Osteocyte (in vitro differentiated cells): ENCODE results near the gene UBASH3B. TPM values are rescaled to one million over a fixed set of nuclear protein-coding genes. Genes with fewer than 3 reads are reported as not detected.

Experiments
- DNase-seq: peaks from one replicate; pipeline ENCODE4 v3.0.0; 2021; ENCODE audit warnings: mixed read lengths; ENCODE audit not compliant: unreplicated experiment; ENCODE audit errors: extremely low spot score
- H3K27ac Mint-ChIP-seq: one replicate; pipeline ENCODE4 v1.8.0; 2021; ENCODE audit warnings: mild to moderate bottlenecking, mixed read lengths; ENCODE audit not compliant: unreplicated experiment
- H3K27me3 Mint-ChIP-seq: one replicate; pipeline ENCODE4 v1.8.0; 2021; ENCODE audit warnings: mixed read lengths; ENCODE audit not compliant: unreplicated experiment
- H3K36me3 Mint-ChIP-seq: one replicate; pipeline ENCODE4 v1.8.0; 2021; ENCODE audit warnings: mixed read lengths; ENCODE audit not compliant: unreplicated experiment
- H3K4me1 Mint-ChIP-seq: one replicate; pipeline ENCODE4 v1.8.0; 2021; ENCODE audit warnings: mixed read lengths; ENCODE audit not compliant: unreplicated experiment
- H3K4me3 Mint-ChIP-seq: one replicate; pipeline ENCODE4 v1.8.0; 2021; ENCODE audit warnings: mild to moderate bottlenecking, moderate library complexity, mixed read lengths; ENCODE audit not compliant: unreplicated experiment
- H3K9me3 Mint-ChIP-seq: one replicate; pipeline ENCODE4 v1.8.0; 2021; ENCODE audit warnings: mixed read lengths; ENCODE audit not compliant: unreplicated experiment
- CTCF ChIP-seq: fragments of 200-600 bp; sonication (generic); IDR thresholded peaks from 2 replicates; pipeline ENCODE4 v1.5.0; 2021; ENCODE audit warnings: antibody characterized with exemption, mild to moderate bottlenecking, moderate library complexity
- total RNA-seq: library from RNA; stranded (reverse); gene quantifications from 2 replicates; pipeline ENCODE4 v1.2.1, GENCODE V29; 2021

The UBASH3B gene
- total RNA-seq, 1 donor from 2014 or later: 43.5 TPM

- H3K9me3 Mint-ChIP-seq: no peaks in the 10 kb centered on the region
- no peak for TF ChIP-seq CTCF
- H3K36me3 Mint-ChIP-seq: peaks cover 1% of the 10 kb centered on the region
- no peak overlapping the region for H3K4me3 Mint-ChIP-seq
- DNase-seq: no peak
- no peaks in the 10 kb centered on the region for H3K27me3 Mint-ChIP-seq
- H3K4me1 Mint-ChIP-seq: no peaks in the 10 kb centered on the region
- no peak overlapping the region for H3K27ac Mint-ChIP-seq
These were observed 107.6 kb downstream of the UBASH3B start for GRCh38 chr11:122763108-122763507.

GRCh38 chr11:122764371-122765090 lies 109.0 kb downstream of the UBASH3B start:
- H3K27ac Mint-ChIP-seq: no peak overlapping the region
- peaks cover 1% of the 10 kb centered on the region for H3K36me3 Mint-ChIP-seq
- H3K9me3 Mint-ChIP-seq: no peaks in the 10 kb centered on the region
- DNase-seq: no peak
- H3K4me1 Mint-ChIP-seq: no peaks in the 10 kb centered on the region
- no peak for TF ChIP-seq CTCF
- H3K27me3 Mint-ChIP-seq: no peaks in the 10 kb centered on the region
- H3K4me3 Mint-ChIP-seq: no peak overlapping the region

- TF ChIP-seq CTCF: no peak
- no peaks in the 10 kb centered on the region for H3K27me3 Mint-ChIP-seq
- no peak overlapping the region for H3K27ac Mint-ChIP-seq
- no peaks in the 10 kb centered on the region for H3K9me3 Mint-ChIP-seq
- H3K36me3 Mint-ChIP-seq: peaks cover 1% of the 10 kb centered on the region
- no peak for DNase-seq
- H3K4me3 Mint-ChIP-seq: no peak overlapping the region
- no peaks in the 10 kb centered on the region for H3K4me1 Mint-ChIP-seq
These were observed 110.1 kb downstream of the UBASH3B start for GRCh38 chr11:122765487-122766131.

GRCh38 chr11:122769126-122769780 lies 113.7 kb downstream of the UBASH3B start:
- Mint-ChIP-seq H3K4me3 (no peak overlapping the region), H3K27ac (no peak overlapping the region), H3K9me3 (no peaks in the 10 kb centered on the region), H3K4me1 (peaks cover 16% of the 10 kb centered on the region), H3K36me3 (peaks cover 1% of the 10 kb centered on the region), H3K27me3 (no peaks in the 10 kb centered on the region)
- TF ChIP-seq CTCF: no peak
- no peak for DNase-seq

DNA sequence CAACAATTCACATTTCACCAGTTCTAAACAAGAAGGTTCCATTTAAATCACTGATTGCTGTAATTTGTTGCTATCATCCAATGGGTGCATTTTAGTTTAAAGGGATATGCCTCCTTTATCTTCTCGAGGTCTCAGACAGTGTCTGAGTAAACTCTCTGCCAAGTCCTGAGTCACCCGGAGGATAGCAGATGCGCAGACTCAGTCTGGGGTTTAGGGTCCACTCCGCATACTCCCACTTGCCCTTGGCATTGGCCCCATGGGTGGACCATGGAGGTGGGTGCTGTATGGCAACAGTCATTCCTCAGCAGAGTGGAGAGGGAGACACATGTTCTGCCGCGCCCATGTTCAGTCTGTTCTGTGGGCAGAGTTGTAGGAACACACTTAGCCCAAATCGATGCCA lies 117.4 kb downstream of the UBASH3B start:
- peak overlapping the region; percentile 48 for H3K27ac Mint-ChIP-seq
- no peaks in the 10 kb centered on the region for H3K27me3 Mint-ChIP-seq
- no peak for DNase-seq
- no peaks in the 10 kb centered on the region for H3K9me3 Mint-ChIP-seq
- TF ChIP-seq CTCF: no peak
- peaks cover 32% of the 10 kb centered on the region for H3K4me1 Mint-ChIP-seq
- no peak overlapping the region for H3K4me3 Mint-ChIP-seq
- peaks cover 2% of the 10 kb centered on the region for H3K36me3 Mint-ChIP-seq
